ENCODE data around the gene ERBB2.

ERBB2 gene

GRCh38 chr17:39699818-39700147 is at the start of gene ERBB2:
TSS of gene ERBB2 (plus strand) at chr17:39700064. CDS start at chr17:39700239, 175 bp downstream.
- TF ChIP-seq CTCF (conservative IDR thresholded peaks at IDR 0.05; ENCODE audit: low read depth, low read length) = no peak
- no peak within 1 kb of the TSS for H3K9ac ChIP-seq
- no peaks in the 10 kb centered on the region for H3K36me3 ChIP-seq (ENCODE audit: insufficient read depth)
- peaks cover 34% of the 10 kb centered on the region for H3K4me1 ChIP-seq (ENCODE audit: low read depth, poor library complexity, severe bottlenecking)
- no peak within 1 kb of the TSS for H3K4me2 ChIP-seq
- H2AFZ ChIP-seq (ENCODE audit: low read depth) = no peak within 1 kb of the TSS
- H3K79me2 ChIP-seq (ENCODE audit: insufficient read depth, low read depth) = no peaks in the 10 kb centered on the region
- H3K27ac ChIP-seq = no peak within 1 kb of the TSS
- no peaks in the 10 kb centered on the region for H3K27me3 ChIP-seq (ENCODE audit: insufficient read depth, low read depth)
- H3K4me3 ChIP-seq (IDR thresholded peaks at IDR 0.05; ENCODE audit: insufficient read depth, low read depth, low read length) = no peak within 1 kb of the TSS
- H4K20me1 ChIP-seq (ENCODE audit: insufficient read depth) = no peaks in the 10 kb centered on the region

GRCh38 chr17:39650121-39650579 is 49.7 kb upstream of the ERBB2 start:
- Histone ChIP-seq H3K9ac (no peak overlapping the region), H3K27me3 (ENCODE audit: insufficient read depth, low read depth) (no peaks in the 10 kb centered on the region), H3K27ac (no peak overlapping the region), H3K79me2 (ENCODE audit: insufficient read depth, low read depth) (0 out of 2 replicates have a peak, but pooled peaks cover 4% of the 10 kb centered on the region), H3K4me1 (ENCODE audit: low read depth, poor library complexity, severe bottlenecking) (peaks cover 5% of the 10 kb centered on the region), H2AFZ (ENCODE audit: low read depth) (no peak overlapping the region), H3K4me2 (no peak overlapping the region), H4K20me1 (ENCODE audit: insufficient read depth) (no peaks in the 10 kb centered on the region), H3K36me3 (ENCODE audit: insufficient read depth) (no peaks in the 10 kb centered on the region), H3K4me3 (IDR thresholded peaks at IDR 0.05; ENCODE audit: insufficient read depth, low read depth, low read length) (no peak overlapping the region)
- no peak for TF ChIP-seq CTCF (conservative IDR thresholded peaks at IDR 0.05; ENCODE audit: low read depth, low read length)

GRCh38 chr17:39651923-39652586 is 47.8 kb upstream of the ERBB2 start:
- no peaks in the 10 kb centered on the region for H3K79me2 ChIP-seq (ENCODE audit: insufficient read depth, low read depth)
- no peak overlapping the region for H2AFZ ChIP-seq (ENCODE audit: low read depth)
- peaks cover 10% of the 10 kb centered on the region for H3K4me1 ChIP-seq (ENCODE audit: low read depth, poor library complexity, severe bottlenecking)
- no peak overlapping the region for H3K9ac ChIP-seq
- no peaks in the 10 kb centered on the region for H3K27me3 ChIP-seq (ENCODE audit: insufficient read depth, low read depth)
- no peak for TF ChIP-seq CTCF (conservative IDR thresholded peaks at IDR 0.05; ENCODE audit: low read depth, low read length)
- H3K36me3 ChIP-seq (ENCODE audit: insufficient read depth) = no peaks in the 10 kb centered on the region
- no peak overlapping the region for H3K4me3 ChIP-seq (IDR thresholded peaks at IDR 0.05; ENCODE audit: insufficient read depth, low read depth, low read length)
- H3K4me2 ChIP-seq = no peak overlapping the region
- H3K27ac ChIP-seq = no peak overlapping the region
- H4K20me1 ChIP-seq (ENCODE audit: insufficient read depth) = no peaks in the 10 kb centered on the region

GRCh38 chr17:39652587-39653315 is 47.1 kb upstream of the ERBB2 start:
- no peak for TF ChIP-seq CTCF (conservative IDR thresholded peaks at IDR 0.05; ENCODE audit: low read depth, low read length)
- Histone ChIP-seq H3K9ac (no peak overlapping the region), H3K79me2 (ENCODE audit: insufficient read depth, low read depth) (no peaks in the 10 kb centered on the region), H3K36me3 (ENCODE audit: insufficient read depth) (no peaks in the 10 kb centered on the region), H4K20me1 (ENCODE audit: insufficient read depth) (no peaks in the 10 kb centered on the region), H3K4me3 (IDR thresholded peaks at IDR 0.05; ENCODE audit: insufficient read depth, low read depth, low read length) (no peak overlapping the region), H3K4me2 (no peak overlapping the region), H3K4me1 (ENCODE audit: low read depth, poor library complexity, severe bottlenecking) (peaks cover 10% of the 10 kb centered on the region), H3K27me3 (ENCODE audit: insufficient read depth, low read depth) (no peaks in the 10 kb centered on the region), H2AFZ (ENCODE audit: low read depth) (no peak overlapping the region), H3K27ac (no peak overlapping the region)
